ENCODE results near the gene CCDC159. TPM values are rescaled to one million over a fixed set of nuclear protein-coding genes. Genes with fewer than 3 reads are reported as not detected.

CCDC159 gene
- total RNA-seq, 2 experiments from 2014 or later, result 35.5 to 42.4 TPM

DNA sequence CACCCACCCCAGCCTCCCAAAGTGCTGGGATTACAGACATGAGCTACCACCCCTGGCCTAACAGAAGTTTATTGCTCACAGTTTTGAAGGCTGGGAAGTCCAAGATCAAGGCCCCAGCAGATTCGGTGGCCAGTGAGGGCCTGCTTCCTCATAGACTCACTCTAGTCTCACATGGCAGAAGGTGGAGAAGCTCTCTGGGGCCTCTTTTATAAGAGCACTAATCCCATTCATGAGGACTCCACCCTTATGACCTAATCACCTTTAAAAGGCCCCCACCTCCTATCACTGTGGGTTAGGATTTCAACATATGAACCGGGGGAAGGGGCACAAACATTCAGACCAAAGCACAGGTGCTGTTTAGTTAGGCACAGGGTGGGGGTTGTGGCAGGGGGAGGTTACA lies 21.2 kb downstream of the CCDC159 start:
- Mint-ChIP-seq H3K4me1 (ENCODE audit: low read depth) (no peaks in the 10 kb centered on the region), H3K4me3 (no peak overlapping the region), H3K36me3 (ENCODE audit: low read depth) (peaks cover 41% of the 10 kb centered on the region), H3K27ac (no peak overlapping the region), H3K9me3 (no peaks in the 10 kb centered on the region), H3K27me3 (no peaks in the 10 kb centered on the region)
- TF ChIP-seq, protein P1, sequence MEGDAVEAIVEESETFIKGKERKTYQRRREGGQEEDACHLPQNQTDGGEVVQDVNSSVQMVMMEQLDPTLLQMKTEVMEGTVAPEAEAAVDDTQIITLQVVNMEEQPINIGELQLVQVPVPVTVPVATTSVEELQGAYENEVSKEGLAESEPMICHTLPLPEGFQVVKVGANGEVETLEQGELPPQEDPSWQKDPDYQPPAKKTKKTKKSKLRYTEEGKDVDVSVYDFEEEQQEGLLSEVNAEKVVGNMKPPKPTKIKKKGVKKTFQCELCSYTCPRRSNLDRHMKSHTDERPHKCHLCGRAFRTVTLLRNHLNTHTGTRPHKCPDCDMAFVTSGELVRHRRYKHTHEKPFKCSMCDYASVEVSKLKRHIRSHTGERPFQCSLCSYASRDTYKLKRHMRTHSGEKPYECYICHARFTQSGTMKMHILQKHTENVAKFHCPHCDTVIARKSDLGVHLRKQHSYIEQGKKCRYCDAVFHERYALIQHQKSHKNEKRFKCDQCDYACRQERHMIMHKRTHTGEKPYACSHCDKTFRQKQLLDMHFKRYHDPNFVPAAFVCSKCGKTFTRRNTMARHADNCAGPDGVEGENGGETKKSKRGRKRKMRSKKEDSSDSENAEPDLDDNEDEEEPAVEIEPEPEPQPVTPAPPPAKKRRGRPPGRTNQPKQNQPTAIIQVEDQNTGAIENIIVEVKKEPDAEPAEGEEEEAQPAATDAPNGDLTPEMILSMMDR (IDR thresholded peaks at IDR 0.05), result no peak
- H3K4me3 ChIP-seq (ENCODE audit: low read length), result no peak overlapping the region
- no peak for ATAC-seq (ENCODE audit: poor library complexity)
- H3K4me1 ChIP-seq (ENCODE audit: insufficient read depth, low read length), result no peaks in the 10 kb centered on the region
- H3K27ac ChIP-seq (ENCODE audit: low read depth in 1 of 2, low read length in 2 of 2), result no peak overlapping the region
- H3K9me3 ChIP-seq (ENCODE audit: control insufficient read depth in 1 of 2, insufficient read depth in 1 of 2, low read length in 2 of 2), result no peaks in the 10 kb centered on the region
- POLR2A ChIA-PET, result no interaction called here
- intact Hi-C loops (cut with DNase I, micrococcal nuclease), result no loop called here
- H3K27me3 ChIP-seq (ENCODE audit: control insufficient read depth in 1 of 2, insufficient read depth in 2 of 2, low read length in 2 of 2), result no peaks in the 10 kb centered on the region
- CTCF ChIA-PET, result interaction anchor here (2.5 kb wide), 1 partner anchor 14 kb away, joined by 18 read pairs; no protein-coding TSS in a partner anchor
- peaks cover 14% of the 10 kb centered on the region for H3K36me3 ChIP-seq (ENCODE audit: insufficient read depth, low read length)
- no peak for DNase-seq

- H3K9me3 ChIP-seq (ENCODE audit: control insufficient read depth in 1 of 2, insufficient read depth in 1 of 2, low read length in 2 of 2), result no peaks in the 10 kb centered on the region
- H3K4me3 ChIP-seq (ENCODE audit: low read length), result no peak overlapping the region
- no peaks in the 10 kb centered on the region for H3K27me3 Mint-ChIP-seq
- TF ChIP-seq, protein P1 (IDR thresholded peaks at IDR 0.05), result no peak
- ChIA-PET CTCF (interaction anchor here (0.6 to 1.4 kb wide), 2 partner anchors 10 to 1267 kb away, joined by 3 to 4 read pairs; no protein-coding TSS in a partner anchor), POLR2A (interaction anchor here (1.5 kb wide), 1 partner anchor 11 kb away, joined by 3 read pairs; no protein-coding TSS in a partner anchor)
- H3K27ac Mint-ChIP-seq, result no peak overlapping the region
- ATAC-seq (ENCODE audit: poor library complexity), result no peak
- H3K27me3 ChIP-seq (ENCODE audit: control insufficient read depth in 1 of 2, insufficient read depth in 2 of 2, low read length in 2 of 2), result no peaks in the 10 kb centered on the region
- intact Hi-C loops (cut with DNase I, micrococcal nuclease), result loop anchor here (10.0 kb wide), 2 partner anchors 134 to 446 kb away; partner anchors contain the start of genes TIMM29 (in 1 of the 2), YIPF2 (in 1 of the 2) and ZNF653 (in 1 of the 2)
- peaks cover 18% of the 10 kb centered on the region for H3K4me1 ChIP-seq (ENCODE audit: insufficient read depth, low read length)
- H3K27ac ChIP-seq (ENCODE audit: low read depth in 1 of 2, low read length in 2 of 2), result no peak overlapping the region
- H3K9me3 Mint-ChIP-seq, result no peaks in the 10 kb centered on the region
- H3K4me3 Mint-ChIP-seq, result no peak overlapping the region
- H3K36me3 Mint-ChIP-seq (ENCODE audit: low read depth), result peaks cover 29% of the 10 kb centered on the region
- peaks cover 10% of the 10 kb centered on the region for H3K4me1 Mint-ChIP-seq (ENCODE audit: low read depth)
- H3K36me3 ChIP-seq (ENCODE audit: insufficient read depth, low read length), result peaks cover 11% of the 10 kb centered on the region
- no peak for DNase-seq
These were observed 24.4 kb downstream of the CCDC159 start for GRCh38 chr19:11370744-11371143.

DNA sequence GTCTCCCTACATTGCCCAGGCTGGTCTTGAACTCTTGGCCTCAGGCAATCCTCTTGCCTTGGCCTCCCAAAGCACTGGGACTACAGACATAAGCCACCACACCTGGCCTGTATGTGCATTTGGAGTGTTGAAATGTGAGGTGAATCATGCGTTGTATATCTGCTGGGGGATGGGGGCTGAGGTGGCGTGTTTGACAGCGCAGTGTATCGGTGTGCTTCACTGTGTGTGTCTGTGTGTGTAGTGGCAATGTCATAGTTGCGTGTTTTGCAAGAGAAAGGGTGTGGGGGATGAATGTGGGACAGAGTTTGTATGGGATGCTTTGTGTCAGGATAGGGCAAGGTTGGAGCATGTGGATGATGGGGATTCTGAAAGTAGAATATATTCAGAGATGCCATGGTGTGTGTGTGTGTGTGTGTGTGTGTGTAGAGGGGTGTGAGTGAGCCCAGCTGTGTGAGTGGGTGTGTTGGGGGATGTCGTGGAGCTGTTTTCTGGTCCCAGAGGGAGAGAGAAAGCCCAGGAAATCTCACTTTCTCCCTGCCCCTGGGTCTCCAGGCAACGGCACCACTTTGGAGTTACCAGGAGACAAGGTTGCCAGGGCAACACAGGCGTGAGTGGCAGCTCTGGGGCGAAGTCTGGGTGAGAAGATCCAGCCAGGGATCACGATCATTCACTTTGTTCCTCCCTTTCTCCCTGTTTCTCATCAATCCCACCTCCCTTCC lies 27.0 kb downstream of the CCDC159 start:
- no peak for ATAC-seq (ENCODE audit: poor library complexity)
- Histone ChIP-seq H3K27ac (ENCODE audit: low read depth in 1 of 2, low read length in 2 of 2) (no peak overlapping the region), H3K9me3 (ENCODE audit: control insufficient read depth in 1 of 2, insufficient read depth in 1 of 2, low read length in 2 of 2) (no peaks in the 10 kb centered on the region), H3K4me3 (ENCODE audit: low read length) (no peak overlapping the region), H3K36me3 (ENCODE audit: insufficient read depth, low read length) (peaks cover 16% of the 10 kb centered on the region), H3K27me3 (ENCODE audit: control insufficient read depth in 1 of 2, insufficient read depth in 2 of 2, low read length in 2 of 2) (no peaks in the 10 kb centered on the region), H3K4me1 (ENCODE audit: insufficient read depth, low read length) (peaks cover 42% of the 10 kb centered on the region)
- intact Hi-C loops (cut with DNase I, micrococcal nuclease), result loop anchor here (2.0 to 10.0 kb wide), 3 partner anchors 27 to 449 kb away; partner anchors contain the start of genes CCDC159 (in 1 of the 2), TIMM29 (in 1 of the 2), TMEM205 (in 1 of the 2) and YIPF2 (in 1 of the 2)
- Mint-ChIP-seq H3K9me3 (no peaks in the 10 kb centered on the region), H3K4me1 (ENCODE audit: low read depth) (peaks cover 21% of the 10 kb centered on the region), H3K4me3 (peak overlapping the region; percentile 22), H3K27me3 (no peaks in the 10 kb centered on the region), H3K36me3 (ENCODE audit: low read depth) (peaks cover 24% of the 10 kb centered on the region), H3K27ac (no peak overlapping the region)
- TF ChIP-seq, protein P1 (IDR thresholded peaks at IDR 0.05), result no peak
- DNase-seq, result peak in 1 of 14 experiments; percentile 19
- ChIA-PET POLR2A (interaction anchor here (1.5 to 2.7 kb wide), 3 partner anchors 11 to 62 kb away, joined by 4 to 86 read pairs (median 40); partner anchors contain the start of genes CCDC159, ODAD3, PRKCSH and TMEM205), CTCF (interaction anchor here (3.3 kb wide), 1 partner anchor 62 kb away, joined by 14 read pairs; the partner anchor contains the start of genes ODAD3 and PRKCSH)
